ENCODE data around the gene TMEM203. TPM values are rescaled to one million over a fixed set of nuclear protein-coding genes. Genes with fewer than 3 reads are reported as not detected.

Gene TMEM203
- total and polyA plus RNA-seq, 2 of the 13 experiments (the other 11 are each of a cell fraction or from before 2014, with no cell fraction given) = 23.4 to 36.7 TPM

DNA sequence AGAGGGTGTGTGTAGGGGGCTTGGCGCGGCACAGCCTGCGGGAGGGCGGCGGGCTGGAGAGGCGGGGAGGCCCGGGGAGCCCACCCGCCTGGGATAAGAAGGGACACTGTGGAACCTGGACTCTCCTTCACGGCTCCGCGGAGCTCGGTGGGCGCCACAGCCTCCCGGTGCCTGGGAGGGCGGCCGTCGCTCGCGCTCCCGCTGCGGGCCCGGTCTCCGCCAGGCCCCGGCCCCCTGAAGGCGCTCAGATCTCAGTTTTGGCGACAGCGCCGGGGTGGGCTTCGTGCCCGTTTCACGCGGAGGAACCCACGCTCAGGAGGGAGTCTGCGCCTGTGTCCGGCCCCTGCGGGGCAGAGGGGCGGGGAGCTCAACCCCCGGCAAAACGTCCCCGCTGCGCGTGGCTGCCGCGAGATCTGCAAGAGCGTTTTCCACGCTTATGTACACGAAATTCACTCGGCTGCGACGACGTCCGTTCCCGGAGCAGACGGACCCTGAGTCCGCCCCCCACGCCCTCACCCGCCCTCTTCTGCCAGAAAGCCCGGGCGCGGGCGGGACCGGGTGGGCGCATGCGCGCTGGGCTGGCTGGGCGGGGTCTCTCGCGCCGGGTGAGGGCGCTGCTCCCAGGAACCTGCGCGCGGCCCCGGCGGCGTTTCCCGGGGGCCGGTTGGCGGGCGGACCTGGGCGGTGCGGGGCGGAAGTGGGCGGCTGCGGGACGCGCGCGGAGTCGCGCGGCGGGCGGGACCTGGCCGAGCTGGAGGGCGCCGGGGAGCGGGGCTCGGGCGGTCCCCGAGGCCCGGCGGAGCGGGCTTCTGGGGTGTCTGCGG is 49.4 kb upstream of the TMEM203 start, which contains the start of gene NELFB (continued):
- TF ChIP-seq, protein P1, sequence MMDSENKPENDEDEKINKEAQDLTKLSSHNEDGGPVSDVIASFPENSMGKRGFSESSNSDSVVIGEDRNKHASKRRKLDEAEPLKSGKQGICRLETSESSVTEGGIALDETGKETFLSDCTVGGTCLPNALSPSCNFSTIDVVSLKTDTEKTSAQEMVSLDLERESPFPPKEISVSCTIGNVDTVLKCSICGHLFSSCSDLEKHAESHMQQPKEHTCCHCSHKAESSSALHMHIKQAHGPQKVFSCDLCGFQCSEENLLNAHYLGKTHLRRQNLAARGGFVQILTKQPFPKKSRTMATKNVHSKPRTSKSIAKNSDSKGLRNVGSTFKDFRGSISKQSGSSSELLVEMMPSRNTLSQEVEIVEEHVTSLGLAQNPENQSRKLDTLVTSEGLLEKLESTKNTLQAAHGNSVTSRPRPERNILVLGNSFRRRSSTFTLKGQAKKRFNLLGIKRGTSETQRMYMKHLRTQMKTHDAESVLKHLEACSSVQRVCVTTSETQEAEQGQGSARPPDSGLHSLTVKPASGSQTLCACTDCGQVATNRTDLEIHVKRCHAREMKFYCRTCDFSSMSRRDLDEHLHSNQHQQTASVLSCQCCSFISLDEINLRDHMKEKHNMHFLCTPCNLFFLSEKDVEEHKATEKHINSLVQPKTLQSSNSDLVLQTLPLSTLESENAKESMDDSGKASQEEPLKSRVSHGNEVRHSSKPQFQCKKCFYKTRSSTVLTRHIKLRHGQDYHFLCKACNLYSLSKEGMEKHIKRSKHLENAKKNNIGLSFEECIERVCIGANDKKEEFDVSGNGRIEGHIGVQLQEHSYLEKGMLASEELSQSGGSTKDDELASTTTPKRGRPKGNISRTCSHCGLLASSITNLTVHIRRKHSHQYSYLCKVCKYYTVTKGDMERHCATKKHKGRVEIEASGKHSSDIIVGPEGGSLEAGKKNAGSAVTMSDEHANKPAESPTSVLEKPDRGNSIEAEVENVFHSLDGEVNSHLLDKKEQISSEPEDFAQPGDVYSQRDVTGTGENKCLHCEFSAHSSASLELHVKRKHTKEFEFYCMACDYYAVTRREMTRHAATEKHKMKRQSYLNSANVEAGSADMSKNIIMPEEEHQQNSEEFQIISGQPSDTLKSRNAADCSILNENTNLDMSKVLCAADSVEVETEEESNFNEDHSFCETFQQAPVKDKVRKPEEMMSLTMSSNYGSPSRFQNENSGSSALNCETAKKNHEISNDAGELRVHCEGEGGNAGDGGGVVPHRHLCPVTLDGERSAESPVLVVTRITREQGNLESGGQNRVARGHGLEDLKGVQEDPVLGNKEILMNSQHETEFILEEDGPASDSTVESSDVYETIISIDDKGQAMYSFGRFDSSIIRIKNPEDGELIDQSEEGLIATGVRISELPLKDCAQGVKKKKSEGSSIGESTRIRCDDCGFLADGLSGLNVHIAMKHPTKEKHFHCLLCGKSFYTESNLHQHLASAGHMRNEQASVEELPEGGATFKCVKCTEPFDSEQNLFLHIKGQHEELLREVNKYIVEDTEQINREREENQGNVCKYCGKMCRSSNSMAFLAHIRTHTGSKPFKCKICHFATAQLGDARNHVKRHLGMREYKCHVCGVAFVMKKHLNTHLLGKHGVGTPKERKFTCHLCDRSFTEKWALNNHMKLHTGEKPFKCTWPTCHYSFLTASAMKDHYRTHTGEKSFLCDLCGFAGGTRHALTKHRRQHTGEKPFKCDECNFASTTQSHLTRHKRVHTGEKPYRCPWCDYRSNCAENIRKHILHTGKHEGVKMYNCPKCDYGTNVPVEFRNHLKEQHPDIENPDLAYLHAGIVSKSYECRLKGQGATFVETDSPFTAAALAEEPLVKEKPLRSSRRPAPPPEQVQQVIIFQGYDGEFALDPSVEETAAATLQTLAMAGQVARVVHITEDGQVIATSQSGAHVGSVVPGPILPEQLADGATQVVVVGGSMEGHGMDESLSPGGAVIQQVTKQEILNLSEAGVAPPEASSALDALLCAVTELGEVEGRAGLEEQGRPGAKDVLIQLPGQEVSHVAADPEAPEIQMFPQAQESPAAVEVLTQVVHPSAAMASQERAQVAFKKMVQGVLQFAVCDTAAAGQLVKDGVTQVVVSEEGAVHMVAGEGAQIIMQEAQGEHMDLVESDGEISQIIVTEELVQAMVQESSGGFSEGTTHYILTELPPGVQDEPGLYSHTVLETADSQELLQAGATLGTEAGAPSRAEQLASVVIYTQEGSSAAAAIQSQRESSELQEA (CRISPR knock-in tag; IDR thresholded peaks at IDR 0.05; ENCODE audit: not compliant biosample characterization) = no peak
- TF ChIP-seq, protein P2, sequence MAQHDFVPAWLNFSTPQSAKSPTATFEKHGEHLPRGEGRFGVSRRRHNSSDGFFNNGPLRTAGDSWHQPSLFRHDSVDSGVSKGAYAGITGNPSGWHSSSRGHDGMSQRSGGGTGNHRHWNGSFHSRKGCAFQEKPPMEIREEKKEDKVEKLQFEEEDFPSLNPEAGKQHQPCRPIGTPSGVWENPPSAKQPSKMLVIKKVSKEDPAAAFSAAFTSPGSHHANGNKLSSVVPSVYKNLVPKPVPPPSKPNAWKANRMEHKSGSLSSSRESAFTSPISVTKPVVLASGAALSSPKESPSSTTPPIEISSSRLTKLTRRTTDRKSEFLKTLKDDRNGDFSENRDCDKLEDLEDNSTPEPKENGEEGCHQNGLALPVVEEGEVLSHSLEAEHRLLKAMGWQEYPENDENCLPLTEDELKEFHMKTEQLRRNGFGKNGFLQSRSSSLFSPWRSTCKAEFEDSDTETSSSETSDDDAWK (CRISPR knock-in tag; IDR thresholded peaks at IDR 0.05) = no peak
- TF ChIP-seq HDAC6 (IDR thresholded peaks at IDR 0.05; ENCODE audit: low read depth, low read length) = no peak
- TF ChIP-seq PAX8 (CRISPR knock-in tag; IDR thresholded peaks at IDR 0.05; ENCODE audit: borderline replicate concordance) = no peak
- TF ChIP-seq GATAD2A (CRISPR knock-in tag; IDR thresholded peaks at IDR 0.05) = 0 out of 2 replicates have a peak, but pooled peaks have one; percentile 13
- peak; percentile 50; the same call in 1 of the 2 replicates for TF ChIP-seq ZNF563 (CRISPR knock-in tag; IDR thresholded peaks at IDR 0.05)
- 0 out of 2 replicates have a peak, but pooled peaks have one; percentile 47 for TF ChIP-seq ZNF768 (CRISPR knock-in tag; IDR thresholded peaks at IDR 0.05)
- no peak for TF ChIP-seq PHF5A (CRISPR knock-in tag; IDR thresholded peaks at IDR 0.05; ENCODE audit: low read depth, unreplicated experiment)
- TF ChIP-seq ZNF230 (CRISPR knock-in tag; IDR thresholded peaks at IDR 0.05) = no peak
- TF ChIP-seq RXRB (CRISPR knock-in tag; IDR thresholded peaks at IDR 0.05; ENCODE audit: borderline replicate concordance) = peak; percentile 41; the same call in 1 of the 2 replicates
- TF ChIP-seq SALL2 (CRISPR knock-in tag; IDR thresholded peaks at IDR 0.05) = peak; percentile 70; the same call in 1 of the 2 replicates
- TF ChIP-seq ZC3H13 (CRISPR knock-in tag; IDR thresholded peaks at IDR 0.05) = 0 out of 2 replicates have a peak, but pooled peaks have one; percentile 9
- no peak for TF ChIP-seq NCOA5 (CRISPR knock-in tag; IDR thresholded peaks at IDR 0.05)
- no peak for TF ChIP-seq ZNF883 (CRISPR knock-in tag; IDR thresholded peaks at IDR 0.05; ENCODE audit: not compliant biosample characterization)
- TF ChIP-seq ZNF530 (CRISPR knock-in tag; IDR thresholded peaks at IDR 0.05; ENCODE audit: low read depth) = no peak
- TF ChIP-seq ZNF274 (CRISPR knock-in tag; IDR thresholded peaks at IDR 0.05) = no peak
- no peak for TF ChIP-seq HES4 (CRISPR knock-in tag; IDR thresholded peaks at IDR 0.05; ENCODE audit: borderline replicate concordance)
- no peak for TF ChIP-seq ZNF343 (CRISPR knock-in tag; IDR thresholded peaks at IDR 0.05)
- peak; percentile 74; the same call in 1 of the 2 replicates for TF ChIP-seq ZNF672 (CRISPR knock-in tag; IDR thresholded peaks at IDR 0.05)
- TF ChIP-seq, protein P3, sequence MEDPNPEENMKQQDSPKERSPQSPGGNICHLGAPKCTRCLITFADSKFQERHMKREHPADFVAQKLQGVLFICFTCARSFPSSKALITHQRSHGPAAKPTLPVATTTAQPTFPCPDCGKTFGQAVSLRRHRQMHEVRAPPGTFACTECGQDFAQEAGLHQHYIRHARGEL (CRISPR knock-in tag; IDR thresholded peaks at IDR 0.05) = no peak
